HG03139 (cell line): ENCODE results near the gene ARHGEF1.
"Not testable (repeated sequence)": the region's sequence is repeated elsewhere in the genome, so short reads cannot be mapped to it uniquely, and the experiment has no call there.

Experiments
- ATAC-seq: cut with Tn5 transposase; IDR thresholded peaks from one replicate; pipeline ENCODE4 v1.9.1; 2021; ENCODE audit not compliant: unreplicated experiment

Gene ARHGEF1

GRCh38 chr19:41862445-41862986, 20.5 kb upstream of the ARHGEF1 start:
- ATAC-seq = no peak

GRCh38 chr19:41863209-41863931, 19.6 kb upstream of the ARHGEF1 start:
- no peak for ATAC-seq

GRCh38 chr19:41864374-41864773, 18.6 kb upstream of the ARHGEF1 start:
- ATAC-seq = no peak

- ATAC-seq = no peak
Observed at GRCh38 chr19:41866284-41866683, 16.7 kb upstream of the ARHGEF1 start.

GRCh38 chr19:41868120-41868988, 14.6 kb upstream of the ARHGEF1 start:
- ATAC-seq = no peak

- no peak for ATAC-seq
Observed at GRCh38 chr19:41868989-41869300, 14.0 kb upstream of the ARHGEF1 start.

- ATAC-seq = no peak
Observed at GRCh38 chr19:41869374-41869955, 13.5 kb upstream of the ARHGEF1 start.

- ATAC-seq = no peak
Observed at GRCh38 chr19:41870401-41870873, 12.5 kb upstream of the ARHGEF1 start.

GRCh38 chr19:41871573-41872383, 11.2 kb upstream of the ARHGEF1 start:
- ATAC-seq = no peak

- no peak for ATAC-seq
Observed at GRCh38 chr19:41872384-41872774, 10.6 kb upstream of the ARHGEF1 start.

GRCh38 chr19:41872775-41873647, 10.0 kb upstream of the ARHGEF1 start:
- ATAC-seq = no peak

- not testable (repeated sequence) for ATAC-seq
Observed at GRCh38 chr19:41875973-41876372, 7.0 kb upstream of the ARHGEF1 start.

- peak; percentile 63 for ATAC-seq
Observed at GRCh38 chr19:41876847-41877832, 5.8 kb upstream of the ARHGEF1 start, which contains the start of gene CD79A. TSS of gene CD79A (plus strand) at chr19:41877279. CDS start at chr19:41877305, 26 bp downstream.

- no peak for ATAC-seq
Observed at GRCh38 chr19:41877916-41878905, 4.8 kb upstream of the ARHGEF1 start.

GRCh38 chr19:41879080-41879479, 3.9 kb upstream of the ARHGEF1 start:
- no peak for ATAC-seq

- ATAC-seq = no peak
Observed at GRCh38 chr19:41879670-41880328, 3.2 kb upstream of the ARHGEF1 start.

GRCh38 chr19:41880329-41880708, 2.7 kb upstream of the ARHGEF1 start:
- ATAC-seq = no peak
